ENCODE results near the gene MACROD2.
A peak's percentile ranks its signal among the peaks of the same experiment; 100 is the strongest.

The MACROD2 gene

DNA sequence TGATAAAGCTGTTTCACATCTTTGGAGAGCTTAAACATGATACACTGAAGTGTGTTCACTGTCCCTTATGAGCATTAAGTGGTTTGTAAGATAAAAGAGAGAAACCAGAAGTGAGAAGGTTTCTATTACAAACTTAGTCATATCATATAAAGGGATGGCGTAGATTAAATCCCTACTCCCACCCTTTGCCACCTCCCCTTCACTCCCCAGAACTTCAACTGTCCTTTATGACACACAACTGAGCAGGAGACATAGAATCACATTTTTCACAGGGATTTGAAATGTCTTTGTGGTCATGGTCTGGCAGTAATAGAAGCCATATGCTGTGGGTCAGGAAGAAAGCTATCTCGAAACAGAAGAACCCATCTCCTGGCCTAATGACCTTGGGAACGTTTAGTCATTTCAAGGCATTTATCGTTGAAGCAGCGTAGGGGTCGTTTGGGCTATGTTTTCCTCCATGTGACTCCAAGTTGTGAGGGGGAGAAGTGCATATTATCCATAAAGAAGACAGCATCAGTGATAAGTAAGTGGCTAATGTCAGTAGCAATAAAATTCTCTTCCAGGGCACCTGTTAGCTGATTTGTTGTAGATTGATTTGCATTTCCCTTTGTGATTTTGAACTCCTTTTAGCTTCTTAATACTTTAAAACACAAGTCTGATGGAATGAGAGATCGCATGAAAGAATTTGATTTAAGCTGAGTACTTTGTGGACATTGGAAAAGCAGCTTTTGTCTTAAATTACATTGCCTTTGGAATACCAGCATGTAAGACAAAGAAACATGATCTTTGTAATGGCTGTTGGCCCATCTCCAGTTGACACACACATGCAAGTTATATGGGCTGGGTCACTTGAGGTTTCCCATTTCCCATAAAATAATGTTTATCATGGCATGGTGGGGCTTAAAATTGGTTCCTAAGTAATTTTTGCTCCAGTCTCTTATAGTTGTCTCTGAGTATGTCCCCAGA is 843.6 kb downstream of the MACROD2 start:
- H3K4me3 ChIP-seq (ENCODE audit: control insufficient read depth, low read depth, low read length), result no peak overlapping the region
- TF ChIP-seq, protein P1, sequence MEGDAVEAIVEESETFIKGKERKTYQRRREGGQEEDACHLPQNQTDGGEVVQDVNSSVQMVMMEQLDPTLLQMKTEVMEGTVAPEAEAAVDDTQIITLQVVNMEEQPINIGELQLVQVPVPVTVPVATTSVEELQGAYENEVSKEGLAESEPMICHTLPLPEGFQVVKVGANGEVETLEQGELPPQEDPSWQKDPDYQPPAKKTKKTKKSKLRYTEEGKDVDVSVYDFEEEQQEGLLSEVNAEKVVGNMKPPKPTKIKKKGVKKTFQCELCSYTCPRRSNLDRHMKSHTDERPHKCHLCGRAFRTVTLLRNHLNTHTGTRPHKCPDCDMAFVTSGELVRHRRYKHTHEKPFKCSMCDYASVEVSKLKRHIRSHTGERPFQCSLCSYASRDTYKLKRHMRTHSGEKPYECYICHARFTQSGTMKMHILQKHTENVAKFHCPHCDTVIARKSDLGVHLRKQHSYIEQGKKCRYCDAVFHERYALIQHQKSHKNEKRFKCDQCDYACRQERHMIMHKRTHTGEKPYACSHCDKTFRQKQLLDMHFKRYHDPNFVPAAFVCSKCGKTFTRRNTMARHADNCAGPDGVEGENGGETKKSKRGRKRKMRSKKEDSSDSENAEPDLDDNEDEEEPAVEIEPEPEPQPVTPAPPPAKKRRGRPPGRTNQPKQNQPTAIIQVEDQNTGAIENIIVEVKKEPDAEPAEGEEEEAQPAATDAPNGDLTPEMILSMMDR (conservative IDR thresholded peaks at IDR 0.05; ENCODE audit: control insufficient read depth, insufficient read depth, low read depth, low read length), result no peak
- DNase-seq (ENCODE audit: low read depth), result peak; percentile 24

DNA sequence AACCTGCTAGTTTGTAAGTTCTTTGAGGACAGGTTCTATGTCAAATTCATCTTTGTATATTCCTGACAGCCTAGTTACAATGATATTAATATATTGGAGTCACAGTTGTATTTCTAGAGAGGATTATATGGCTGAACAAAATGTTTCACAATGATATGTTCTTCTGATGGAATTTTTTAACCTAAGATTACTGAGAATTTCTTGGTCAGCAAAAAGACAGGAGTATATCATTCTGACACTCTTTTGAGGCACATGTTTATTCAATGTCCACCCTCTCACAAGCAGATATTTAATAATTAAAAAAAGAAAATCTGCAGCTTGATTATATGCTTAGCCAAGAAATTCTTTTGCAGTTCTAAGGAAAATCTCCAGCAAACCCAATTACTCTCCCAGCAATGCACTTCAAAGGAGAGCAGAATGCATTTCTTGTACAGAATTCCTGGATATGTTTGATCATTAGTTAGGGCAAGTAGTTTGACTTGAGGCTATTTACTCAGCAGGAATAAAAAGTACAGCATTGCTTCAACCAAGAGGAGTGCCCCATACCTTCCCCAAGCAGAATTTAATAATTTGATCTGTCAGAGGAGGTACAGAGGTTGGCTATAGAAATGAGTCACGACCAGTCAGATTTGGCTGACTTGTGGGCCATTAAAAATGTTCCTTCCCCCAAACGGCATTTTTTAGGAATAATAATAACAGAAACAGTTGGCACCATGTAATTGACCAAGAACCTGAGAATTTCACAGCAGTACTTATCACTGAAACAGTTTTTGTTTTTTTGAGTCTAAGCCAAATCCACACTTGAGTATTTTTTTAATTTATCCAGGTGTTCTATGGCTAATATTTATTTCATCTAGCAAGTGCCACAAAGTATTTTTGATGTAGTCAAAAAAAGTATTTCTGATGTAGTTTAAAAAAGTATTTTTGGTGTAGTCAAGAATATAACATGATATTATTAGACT is 850.2 kb downstream of the MACROD2 start:
- TF ChIP-seq, protein P1 (conservative IDR thresholded peaks at IDR 0.05; ENCODE audit: control insufficient read depth, insufficient read depth, low read depth, low read length), result no peak
- H3K4me3 ChIP-seq (ENCODE audit: control insufficient read depth, low read depth, low read length), result no peak overlapping the region
- no peak for DNase-seq (ENCODE audit: low read depth)

DNA sequence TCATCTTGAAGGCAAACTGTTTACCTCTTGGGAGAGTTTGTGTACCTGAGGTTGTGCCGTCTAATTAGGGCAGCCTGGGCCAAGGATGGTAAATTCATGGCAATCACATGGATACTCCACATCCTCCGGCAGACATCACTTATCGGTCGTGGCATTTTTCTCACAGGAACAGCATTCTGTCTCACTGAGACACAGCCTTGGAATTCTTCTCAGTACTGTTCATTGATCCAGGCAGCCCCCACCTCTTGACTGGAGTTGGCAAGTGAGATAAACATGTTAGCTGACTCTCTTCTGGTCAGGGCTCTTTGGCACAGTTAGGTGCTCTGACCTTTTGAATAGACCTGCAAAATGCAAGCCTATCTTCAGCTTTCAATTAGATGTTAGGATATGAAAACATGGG is 853.5 kb downstream of the MACROD2 start:
- H3K4me3 ChIP-seq (ENCODE audit: control insufficient read depth, low read depth, low read length), result no peak overlapping the region
- no peak for DNase-seq (ENCODE audit: low read depth)
- TF ChIP-seq, protein P1 (conservative IDR thresholded peaks at IDR 0.05; ENCODE audit: control insufficient read depth, insufficient read depth, low read depth, low read length), result no peak

DNA sequence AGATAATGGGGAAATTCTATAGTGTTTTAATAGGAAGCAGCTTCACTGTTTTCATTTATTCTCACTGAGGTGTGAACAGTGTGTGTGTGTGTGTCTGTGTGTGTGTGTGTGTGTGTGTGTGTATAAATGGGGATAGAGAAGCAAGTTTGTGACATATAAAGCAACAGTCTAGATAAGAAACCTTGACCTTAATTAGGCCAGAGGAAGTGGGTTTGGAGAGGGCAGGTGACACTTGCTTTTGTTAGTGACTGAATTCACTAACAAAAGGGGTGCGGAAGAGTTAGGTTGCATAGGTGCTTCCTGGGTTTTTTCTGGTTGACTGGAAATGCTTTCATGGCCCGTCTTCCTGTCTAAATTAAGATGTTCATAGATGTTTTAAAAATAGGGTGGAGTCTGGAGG is 857.8 kb downstream of the MACROD2 start:
- H3K4me3 ChIP-seq (ENCODE audit: control insufficient read depth, low read depth, low read length), result no peak overlapping the region
- TF ChIP-seq, protein P1 (conservative IDR thresholded peaks at IDR 0.05; ENCODE audit: control insufficient read depth, insufficient read depth, low read depth, low read length), result no peak
- no peak for DNase-seq (ENCODE audit: low read depth)

DNA sequence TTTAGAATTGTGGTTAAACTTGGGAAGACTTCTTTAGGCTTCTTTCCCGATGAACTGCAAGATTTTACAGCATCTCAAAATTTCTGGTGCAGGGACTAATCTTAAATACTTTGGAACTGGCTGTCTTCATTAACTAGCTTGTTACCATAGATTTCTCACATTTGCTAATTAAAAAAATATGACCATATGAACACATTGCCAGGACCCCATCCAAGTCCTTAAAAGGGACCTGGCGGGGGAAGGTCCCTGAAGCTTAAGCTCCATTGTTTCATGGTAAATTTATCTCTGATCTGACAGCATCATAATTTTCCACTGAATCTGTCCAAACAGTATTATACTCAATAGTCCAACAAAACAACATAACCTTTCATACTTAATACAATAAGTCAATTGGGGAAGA is 859.9 kb downstream of the MACROD2 start:
- DNase-seq (ENCODE audit: low read depth), result no peak
- TF ChIP-seq, protein P1 (conservative IDR thresholded peaks at IDR 0.05; ENCODE audit: control insufficient read depth, insufficient read depth, low read depth, low read length), result no peak
- H3K4me3 ChIP-seq (ENCODE audit: control insufficient read depth, low read depth, low read length), result no peak overlapping the region

DNA sequence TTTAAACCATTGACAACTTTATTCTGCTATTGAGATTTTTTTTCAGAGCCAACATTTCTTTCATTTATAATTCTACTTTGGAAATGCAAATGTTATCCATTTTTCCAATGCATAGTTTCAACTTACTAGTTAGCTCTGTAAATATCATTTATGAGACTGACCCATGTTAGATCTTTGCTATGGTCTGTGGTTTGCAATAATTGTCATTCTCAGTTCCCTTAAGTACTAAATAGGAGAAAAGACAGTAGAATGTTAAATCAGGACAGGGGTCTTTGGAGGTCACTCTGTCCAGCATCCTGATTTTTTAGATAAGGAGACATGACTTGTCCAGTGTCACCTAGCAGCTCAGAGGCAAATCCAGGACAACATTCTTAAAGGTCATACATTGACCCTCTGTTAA is 864.3 kb downstream of the MACROD2 start:
- TF ChIP-seq, protein P1 (conservative IDR thresholded peaks at IDR 0.05; ENCODE audit: control insufficient read depth, insufficient read depth, low read depth, low read length), result no peak
- DNase-seq (ENCODE audit: low read depth), result no peak
- no peak overlapping the region for H3K4me3 ChIP-seq (ENCODE audit: control insufficient read depth, low read depth, low read length)
